HG03025 (cell line): ENCODE data around the gene RMC1.
"Not testable (repeated sequence)": the region's sequence is repeated elsewhere in the genome, so short reads cannot be mapped to it uniquely, and the experiment has no call there.

Source experiments
- ATAC-seq: cut with Tn5 transposase; IDR thresholded peaks from one replicate; pipeline ENCODE4 v1.9.1; 2021; ENCODE audit warnings: mild to moderate bottlenecking, moderate library complexity; ENCODE audit not compliant: unreplicated experiment, low FRiP score

The RMC1 gene

DNA sequence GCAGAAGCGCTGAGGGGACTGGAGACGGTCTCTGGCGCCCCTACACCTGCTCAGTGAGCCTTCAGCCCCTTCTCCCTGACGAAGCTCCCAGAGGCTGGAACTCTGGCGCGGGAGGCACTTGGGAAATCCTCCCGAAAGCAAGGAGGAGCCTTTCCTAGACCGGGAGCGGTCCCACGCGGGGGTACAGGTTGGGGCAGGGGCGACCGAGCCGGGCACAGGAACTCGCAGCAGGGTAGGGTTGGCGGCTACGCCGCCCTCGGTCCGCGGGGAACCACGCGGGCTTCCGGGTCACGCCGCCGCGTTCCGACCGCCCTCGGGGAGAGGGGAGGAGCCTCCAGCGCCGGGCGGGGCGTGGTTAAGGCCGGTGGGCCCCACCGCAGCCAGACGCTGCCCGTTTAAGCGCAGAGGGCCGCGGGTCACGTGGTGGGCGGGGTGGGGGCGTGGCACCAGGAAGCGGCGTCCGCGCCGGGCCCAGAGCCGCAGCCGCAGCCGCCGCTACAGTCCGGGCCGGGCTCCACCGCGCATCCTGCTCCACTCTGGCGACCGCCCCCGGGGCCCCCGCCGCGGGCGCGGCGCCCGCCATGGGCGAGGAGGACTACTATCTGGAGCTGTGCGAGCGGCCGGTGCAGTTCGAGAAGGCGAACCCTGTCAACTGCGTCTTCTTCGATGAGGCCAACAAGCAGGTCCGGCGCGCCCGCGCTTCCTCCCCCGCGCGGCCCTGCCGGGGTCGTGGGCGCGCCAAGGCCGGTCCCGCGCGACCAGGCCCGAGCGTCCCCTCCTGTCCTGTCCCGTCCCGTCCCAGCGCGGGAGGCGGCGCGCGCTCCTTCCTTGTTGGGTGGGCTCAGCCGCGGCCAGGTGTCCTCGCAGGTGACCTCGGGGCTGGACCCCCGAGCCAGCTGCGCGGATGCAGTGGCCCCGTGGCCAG, at the start of gene RMC1:
Gene RMC1 (plus strand): TSS at position 474 of the 925 bp plus-strand sequence. CDS start 108 bp downstream, at position 582.
- ATAC-seq, result peak; percentile 81

DNA sequence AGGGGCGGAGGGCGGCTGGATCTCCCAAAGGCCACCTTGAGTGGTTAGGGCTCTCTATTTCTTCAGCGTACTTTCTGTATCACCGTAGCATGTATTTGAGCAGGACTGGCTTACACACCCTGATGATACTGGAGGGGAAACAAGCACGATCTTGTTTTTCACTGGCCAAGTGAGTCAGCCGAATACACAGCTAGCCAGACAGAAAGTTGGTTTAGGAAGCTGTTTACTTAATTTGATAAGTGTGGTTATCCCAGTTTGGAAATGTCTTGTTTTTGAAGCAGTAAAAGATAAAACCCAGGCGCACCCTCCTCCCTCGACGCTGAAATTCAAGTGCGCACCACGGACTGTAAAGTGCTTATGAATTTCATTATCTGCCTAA, 49.6 kb upstream of the RMC1 start:
- ATAC-seq, result peak; percentile 8

DNA sequence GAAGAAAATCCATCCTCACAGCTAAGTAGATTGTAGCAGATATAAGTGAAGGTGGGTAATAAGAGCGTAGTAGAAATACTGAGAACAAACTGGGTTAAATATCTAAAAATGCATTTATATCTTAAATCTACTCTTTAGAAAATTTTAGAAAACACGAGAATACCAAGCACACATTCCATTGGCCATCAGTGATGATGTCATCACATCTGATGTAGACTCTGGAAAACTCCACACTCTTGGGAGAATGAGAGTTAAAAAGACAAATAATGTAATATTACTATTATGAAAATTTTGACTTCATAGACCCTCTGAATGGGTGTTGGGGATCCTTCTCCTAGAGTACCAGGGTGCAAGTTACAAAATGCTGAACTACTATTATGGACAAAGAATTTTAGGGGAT, 46.5 kb upstream of the RMC1 start:
- ATAC-seq, result no peak

DNA sequence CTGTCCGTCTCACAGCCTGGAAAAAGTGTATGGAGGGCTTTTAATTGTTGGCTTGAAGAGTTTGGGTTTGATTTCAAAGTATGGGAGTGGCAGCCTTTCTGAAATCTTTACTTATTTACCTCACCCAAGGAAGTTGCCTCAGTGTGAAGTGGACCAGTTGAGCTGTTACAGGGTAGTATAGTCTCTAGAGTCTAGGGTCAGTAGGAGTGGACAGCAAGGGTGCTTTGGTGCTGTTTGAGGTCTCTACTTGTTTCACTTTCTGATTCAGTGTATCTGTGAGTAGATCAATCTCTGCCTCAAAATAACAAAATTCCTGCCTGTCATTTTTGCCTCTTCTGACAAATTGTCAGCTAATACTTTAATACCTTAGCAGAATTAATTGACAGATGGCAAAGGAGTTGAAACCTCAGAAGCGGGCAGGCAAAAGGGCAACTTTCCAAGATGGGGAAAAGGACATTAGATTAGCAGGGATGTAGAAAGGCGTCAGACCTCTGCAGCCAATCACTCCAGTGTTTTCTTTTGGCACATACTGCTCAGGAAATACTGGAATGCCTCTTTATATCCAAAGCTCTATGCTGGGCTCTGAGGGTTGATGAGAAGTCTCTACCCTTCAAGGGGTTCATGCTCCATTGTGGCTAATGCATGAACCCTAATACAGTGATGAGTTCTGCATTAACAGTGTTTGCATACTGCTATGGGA, 44.3 kb upstream of the RMC1 start:
- ATAC-seq, result no peak

DNA sequence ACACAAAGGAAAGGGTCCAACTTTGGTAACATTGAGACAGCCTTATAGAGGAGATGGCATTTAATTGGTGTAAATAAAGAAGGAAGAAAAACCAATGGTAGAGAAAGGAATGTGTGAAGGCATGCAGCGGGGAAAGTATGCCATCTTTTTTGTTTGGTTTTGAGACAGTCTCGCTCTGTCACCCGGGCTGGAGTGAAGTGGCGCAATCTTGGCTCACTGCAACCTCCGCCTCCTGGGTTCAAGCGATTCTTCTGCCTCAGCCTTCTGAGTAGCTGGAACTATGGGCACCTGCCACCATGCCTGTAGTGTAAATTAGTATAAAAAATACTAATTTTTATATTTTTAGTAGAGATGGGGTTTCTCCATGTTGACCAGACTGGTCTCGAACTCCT, 43.8 kb upstream of the RMC1 start:
- no peak for ATAC-seq

DNA sequence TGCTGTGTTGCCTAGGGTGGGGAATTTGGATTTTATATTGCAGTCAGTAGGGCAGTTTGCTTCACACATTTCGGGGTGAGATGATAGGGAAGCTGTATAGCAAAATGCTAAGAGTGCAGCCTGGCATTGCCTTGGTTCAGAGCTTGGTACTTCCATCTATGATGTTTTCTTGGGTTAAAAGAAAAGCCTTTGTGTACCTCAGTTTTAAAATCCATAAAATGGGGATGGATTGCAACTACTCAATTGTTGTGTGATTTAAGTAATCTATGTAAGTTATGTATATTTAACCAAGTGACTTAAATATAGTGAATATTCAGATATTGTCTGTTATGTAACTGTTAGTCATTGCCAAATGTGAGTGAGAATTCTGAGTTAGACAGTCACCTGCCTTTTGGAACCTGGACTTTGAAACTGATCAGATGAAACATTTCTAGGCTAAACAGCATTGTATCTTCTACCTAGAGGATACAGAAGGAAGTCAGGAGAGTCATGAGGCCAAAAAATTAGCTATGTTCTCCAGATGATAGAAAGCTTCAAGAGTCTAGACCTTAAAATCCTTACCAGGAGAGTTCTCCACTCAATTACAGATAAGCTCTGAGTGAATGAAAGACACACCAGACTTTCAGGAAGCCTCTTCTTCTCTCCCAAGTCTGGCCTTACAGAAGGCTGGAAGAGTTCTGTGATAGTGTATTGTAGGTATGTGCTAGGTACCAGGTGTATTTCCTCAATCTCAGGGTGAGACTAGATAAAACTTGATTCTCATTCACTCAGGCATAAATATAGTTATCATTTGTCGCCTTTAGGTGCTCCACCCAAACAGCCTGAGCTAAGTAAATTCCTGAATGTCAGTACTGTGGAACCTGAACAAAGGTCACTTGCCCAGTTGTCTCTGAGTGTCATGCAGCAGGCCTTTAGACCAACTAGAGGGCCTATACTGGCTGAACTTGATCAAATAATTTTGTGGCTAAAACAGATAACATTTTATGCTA, 42.7 kb upstream of the RMC1 start:
- ATAC-seq, result no peak

DNA sequence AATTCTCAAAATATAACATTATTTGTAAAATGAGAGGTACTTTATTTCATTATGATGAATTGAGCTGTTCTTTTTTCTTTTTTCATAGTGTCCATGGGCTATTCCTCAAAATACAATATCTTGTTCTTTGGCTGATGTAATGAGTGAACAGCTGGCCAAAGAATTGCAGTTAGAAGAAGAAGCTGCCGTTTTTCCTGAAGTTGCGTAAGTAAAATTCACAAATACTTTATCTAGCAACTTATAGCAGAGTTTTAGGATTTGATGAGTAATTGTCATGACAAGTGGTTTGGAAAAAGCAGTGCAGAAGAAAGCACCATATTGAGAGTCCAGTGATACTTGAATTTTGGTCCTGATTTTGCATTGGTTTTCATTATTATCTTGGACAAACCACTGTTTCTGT, 40.4 kb upstream of the RMC1 start:
- ATAC-seq, result no peak

DNA sequence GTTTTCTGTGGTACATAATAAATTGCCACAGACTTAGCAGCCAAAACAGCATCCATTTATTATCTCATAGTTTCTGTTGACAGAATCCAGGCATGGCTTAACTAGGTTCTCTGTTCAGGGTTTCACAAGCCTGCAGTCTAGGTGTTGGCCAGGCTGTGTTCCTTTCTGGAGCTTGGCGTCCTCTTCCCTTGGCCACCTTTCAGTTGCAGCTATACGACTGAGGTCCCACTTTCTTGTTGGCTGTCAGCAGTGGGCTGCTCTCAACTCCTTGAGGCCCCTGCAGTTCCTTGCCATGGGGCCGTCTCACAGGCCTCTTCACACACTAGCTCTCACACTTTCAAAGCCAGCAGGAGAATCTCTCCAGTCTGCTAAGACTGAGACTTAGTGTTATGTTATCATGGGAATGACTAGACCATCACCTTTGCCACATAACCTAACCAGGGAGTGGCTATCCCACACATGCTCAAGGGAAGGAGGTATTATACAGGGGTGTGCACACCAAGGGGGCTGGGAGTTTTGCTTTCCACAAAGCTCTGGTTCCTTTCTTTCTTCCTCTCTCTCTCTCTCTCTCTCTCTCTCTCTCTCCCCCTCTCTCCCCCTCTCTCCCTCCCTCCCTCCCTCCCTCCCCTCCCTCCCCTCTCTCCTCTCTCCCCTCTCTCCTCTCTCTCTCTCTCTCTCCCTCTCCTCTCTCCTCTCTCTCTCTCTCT, 34.4 kb upstream of the RMC1 start:
- ATAC-seq, result no peak

DNA sequence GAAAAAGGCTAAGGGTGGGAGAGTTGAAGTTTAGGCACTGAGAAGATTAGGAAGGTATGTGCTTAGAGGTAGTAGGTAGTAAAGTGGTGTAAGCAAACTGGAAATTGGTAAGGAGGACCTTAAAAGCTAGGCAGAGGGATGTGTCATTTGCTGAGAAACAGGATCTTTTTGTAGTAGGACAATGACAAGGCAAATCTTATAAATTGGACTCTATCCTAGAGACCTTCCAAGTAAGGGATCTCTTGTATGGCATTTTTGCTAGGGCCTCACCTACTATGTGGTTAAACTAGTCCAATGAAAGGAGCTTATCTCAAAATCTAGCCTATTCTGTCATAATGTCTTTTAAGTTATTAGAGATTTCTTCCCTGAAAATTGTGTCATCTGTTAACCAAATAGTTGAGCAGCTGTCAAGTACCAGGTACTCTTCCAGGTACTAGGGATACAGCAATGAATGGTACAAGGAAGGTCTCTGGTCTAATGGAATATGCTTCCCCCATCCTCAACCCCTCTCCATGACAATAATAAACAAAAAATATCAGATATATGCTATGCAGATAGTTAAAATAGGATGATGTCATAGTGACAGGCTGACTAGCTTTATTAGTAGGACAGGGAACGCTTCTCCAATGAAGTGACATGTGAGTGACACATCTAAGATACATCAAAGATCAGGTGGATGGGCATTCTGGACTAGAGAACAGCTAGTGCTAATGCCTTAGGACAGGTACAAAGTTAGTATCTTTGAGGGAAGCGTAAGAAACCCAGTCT, 32.5 kb upstream of the RMC1 start:
- no peak for ATAC-seq

DNA sequence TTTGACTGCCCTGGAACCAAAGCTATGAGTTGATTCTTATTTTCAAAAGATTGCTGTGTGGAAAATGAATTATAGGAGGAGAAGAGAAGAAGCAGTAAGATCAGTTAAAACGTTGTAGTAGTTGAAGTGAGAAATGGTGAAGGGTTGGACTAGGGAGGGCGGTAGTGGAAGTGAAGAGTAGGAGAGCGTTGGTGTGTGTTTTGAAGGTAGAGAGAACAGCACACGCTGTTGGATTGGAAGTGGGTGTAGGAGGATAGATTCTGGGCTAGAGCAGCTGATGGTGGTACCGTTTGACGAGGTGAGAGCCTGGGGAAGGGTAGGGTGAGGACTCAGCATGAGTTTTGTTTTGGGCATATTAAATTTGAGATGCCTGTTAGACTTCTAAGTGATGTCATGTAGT, 31.8 kb upstream of the RMC1 start:
- no peak for ATAC-seq

DNA sequence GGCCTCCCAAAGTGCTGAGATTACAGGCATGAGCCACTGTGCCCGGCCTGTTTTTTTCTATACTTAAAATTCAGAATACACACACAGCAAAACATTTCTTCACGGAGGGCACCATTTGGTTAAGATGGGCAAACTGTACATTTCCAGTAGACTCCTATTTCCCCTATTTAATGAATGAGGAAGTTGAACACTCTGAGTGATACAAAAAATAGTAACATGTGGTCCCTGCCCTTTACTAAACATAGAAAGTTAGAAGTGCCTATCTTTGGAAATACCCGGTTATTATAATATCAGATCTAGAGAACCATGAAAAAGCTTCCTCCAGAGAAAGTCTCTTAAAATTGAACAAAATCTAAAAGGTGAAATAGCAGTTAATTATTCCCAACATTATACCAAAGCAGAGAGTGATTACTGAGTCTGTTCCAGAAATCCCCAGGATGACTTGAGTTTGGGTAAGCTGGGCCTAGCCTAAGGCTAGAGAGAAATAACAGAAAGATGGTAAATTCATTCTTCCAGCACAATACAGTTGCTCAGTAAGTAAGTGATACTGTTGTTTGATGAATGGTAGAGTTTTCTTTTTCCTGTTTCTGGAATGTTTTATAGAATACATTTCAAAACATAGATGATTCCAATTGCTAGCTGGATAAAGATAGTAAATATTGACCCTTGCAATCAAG, 23.3 kb upstream of the RMC1 start:
- no peak for ATAC-seq

DNA sequence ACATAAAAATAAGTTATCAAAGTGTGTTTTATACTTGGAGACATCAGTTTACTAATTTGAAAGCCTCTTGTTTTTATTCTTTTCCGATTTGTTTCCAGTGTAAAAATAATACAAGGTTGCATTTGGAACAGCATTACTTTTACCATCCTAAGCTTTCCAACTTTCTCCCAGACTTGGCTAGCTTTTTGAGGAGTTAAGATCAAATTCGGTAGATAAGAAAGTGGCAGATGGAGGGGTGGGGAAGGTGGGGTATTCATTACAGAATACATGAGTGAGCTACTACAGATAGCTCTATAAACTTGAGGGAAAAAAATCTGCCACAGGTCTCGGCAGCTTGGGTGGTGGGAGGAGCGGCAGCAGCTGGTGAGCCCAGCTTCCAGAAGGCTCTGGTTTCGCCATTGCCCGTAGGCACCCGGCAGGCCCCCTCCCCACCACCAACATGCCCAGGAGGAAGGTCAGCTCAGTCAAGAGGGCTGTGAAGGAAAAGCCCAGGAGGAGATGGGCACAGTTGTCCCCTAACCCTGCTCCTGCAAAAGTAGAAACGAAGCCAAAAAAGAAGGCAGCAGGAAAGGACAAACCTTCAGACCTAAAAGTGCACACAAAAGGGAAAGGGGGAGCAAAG, 18.6 kb upstream of the RMC1 start:
- ATAC-seq, result no peak

DNA sequence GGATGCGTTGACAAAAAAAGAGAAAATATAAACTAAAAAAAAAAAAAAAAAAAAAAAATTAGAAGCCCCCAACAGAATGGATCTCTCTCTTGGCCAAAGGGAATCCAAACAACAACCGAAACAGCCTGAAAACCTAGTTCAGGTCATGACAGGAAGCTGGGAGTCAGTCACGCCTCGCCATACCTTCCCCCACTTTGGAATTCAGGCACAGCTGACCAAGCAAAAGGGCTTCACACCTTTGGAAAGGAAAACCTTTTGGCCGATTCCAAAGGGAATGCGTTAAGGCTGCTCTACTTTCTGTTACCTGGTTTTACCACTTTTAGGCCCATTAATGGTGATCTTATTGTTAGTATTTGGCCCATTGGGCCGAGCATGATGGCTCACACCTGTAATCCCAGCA, 17.9 kb upstream of the RMC1 start:
- no peak for ATAC-seq

DNA sequence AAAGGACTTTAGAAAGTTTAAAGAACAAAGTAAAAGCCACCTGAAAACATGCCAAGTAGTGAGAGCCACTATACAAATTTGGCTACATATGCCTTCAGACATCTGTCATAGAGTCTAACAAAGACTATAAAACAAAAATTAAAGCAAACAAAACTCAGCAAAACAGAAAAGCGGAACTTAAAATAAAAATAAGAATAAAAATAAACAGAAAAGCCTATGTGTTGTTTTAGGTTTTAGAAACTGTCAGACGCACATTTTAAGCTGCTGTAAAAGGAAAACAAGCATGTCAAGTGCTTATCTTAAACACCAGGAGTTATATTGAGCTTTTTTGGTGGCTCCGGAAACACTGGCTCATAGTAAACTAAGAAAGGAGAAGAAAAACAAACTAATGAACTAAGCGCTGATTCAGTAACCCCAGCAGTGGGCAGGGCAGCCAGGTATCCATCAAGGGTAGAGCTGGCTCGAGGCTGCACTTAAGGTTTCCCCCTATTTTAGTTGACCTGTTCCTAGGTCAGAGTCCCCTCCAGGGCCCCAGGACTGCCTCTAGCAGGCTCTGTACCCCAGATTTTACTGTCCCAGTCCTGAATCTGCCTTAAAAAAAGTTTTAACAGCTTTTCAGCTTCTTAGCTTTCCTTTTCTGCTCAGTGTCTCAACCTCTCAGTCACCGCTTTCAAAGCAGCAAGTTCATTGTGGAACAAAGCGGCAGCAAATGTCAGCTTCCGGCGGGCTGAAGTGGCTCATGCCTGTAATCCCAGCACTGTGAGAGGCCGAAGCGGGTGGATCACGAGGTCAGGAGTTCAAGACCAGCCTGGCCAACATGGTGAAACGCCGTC, 15.4 kb upstream of the RMC1 start:
- peak; percentile 82 for ATAC-seq

DNA sequence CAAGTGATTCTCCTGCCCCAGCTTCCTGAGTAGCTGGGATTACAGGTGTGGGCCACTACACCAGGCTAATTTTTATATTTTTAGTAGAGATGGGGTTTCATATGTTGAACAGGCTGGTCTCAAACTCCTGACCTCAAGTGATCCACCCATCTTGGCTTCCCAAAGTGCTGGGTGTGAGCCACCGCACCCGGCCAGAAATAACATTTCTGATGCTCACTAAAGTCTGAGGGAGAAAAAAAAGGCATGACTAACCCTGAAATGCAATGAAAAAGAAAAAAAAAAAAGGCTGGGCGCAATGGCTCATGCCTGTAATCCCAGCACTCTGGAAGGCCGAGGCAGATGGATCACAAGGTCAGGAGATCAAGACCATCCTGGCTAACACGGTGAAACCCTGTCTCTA, 13.7 kb upstream of the RMC1 start:
- ATAC-seq, result not testable (repeated sequence)

DNA sequence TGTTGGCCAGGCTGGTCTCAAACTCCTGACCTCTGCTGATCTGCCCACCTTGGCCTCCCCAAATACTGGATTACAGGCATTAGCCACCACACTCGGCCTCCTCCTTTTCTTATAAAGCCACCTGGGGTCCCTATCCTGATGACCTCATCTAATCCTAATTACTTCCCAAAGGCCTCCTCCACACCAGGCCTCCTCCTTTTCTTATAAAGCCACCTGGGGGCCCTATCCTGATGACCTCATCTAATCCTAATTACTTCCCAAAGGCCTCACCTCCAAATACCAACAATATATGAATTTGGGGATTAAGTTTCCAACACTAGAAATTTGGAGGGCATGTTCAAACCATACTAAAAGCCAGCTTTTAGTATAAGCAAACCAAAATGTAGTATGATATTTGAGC, 9.7 kb upstream of the RMC1 start:
- no peak for ATAC-seq

DNA sequence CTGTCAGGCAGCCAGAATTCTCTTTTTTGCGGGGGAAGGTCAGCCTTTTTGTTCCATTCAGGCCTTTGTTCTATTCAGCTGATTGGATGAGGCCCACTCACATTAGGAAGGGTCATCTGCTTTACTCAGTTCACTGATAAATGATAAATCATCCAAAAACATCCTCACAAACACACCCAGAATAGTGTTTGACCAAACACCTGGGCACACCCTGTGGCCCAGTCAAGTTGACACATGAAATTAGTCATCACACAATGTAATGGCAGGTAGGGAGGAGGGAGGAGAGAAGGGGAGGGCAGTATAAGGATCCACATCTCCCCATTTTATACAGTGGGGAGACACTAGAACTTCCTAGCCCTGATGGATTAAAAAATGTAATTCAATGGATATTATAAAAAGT, 8.3 kb upstream of the RMC1 start:
- no peak for ATAC-seq
